ENCODE measurements around the gene UNC13A. TPM values are rescaled to one million over a fixed set of nuclear protein-coding genes. Genes with fewer than 3 reads are reported as not detected.
A peak's percentile ranks its signal among the peaks of the same experiment; 100 is the strongest.

UNC13A gene
- polyA plus RNA-seq, 1 experiment = 2.2 TPM

GRCh38 chr19:17727843-17728242, 39.7 kb upstream of the UNC13A start:
- ChIA-PET POLR2A (no interaction called here), CTCF (interaction anchor here (0.7 kb wide), 1 partner anchor 18 kb away, joined by 5 read pairs; no protein-coding TSS in a partner anchor)
- no peak overlapping the region for H3K4me3 ChIP-seq (ENCODE audit: low read depth, low read length)
- no peaks in the 10 kb centered on the region for H3K27me3 ChIP-seq (ENCODE audit: control insufficient read depth, insufficient read depth, low read length)
- no peak for DNase-seq (ENCODE audit: low read depth)
- H3K36me3 ChIP-seq (ENCODE audit: control insufficient read depth, insufficient read depth, low read length) = peaks cover 41% of the 10 kb centered on the region
- TF ChIP-seq CTCF (IDR thresholded peaks at IDR 0.05; ENCODE audit: insufficient read depth, low read depth, low read length) = no peak

- no peak for DNase-seq (ENCODE audit: low read depth)
- ChIA-PET CTCF (no interaction called here), POLR2A (no interaction called here)
- Histone ChIP-seq H3K4me3 (ENCODE audit: low read depth, low read length) (no peak overlapping the region), H3K36me3 (ENCODE audit: control insufficient read depth, insufficient read depth, low read length) (peaks cover 40% of the 10 kb centered on the region), H3K27me3 (ENCODE audit: control insufficient read depth, insufficient read depth, low read length) (no peaks in the 10 kb centered on the region)
- no peak for TF ChIP-seq CTCF (IDR thresholded peaks at IDR 0.05; ENCODE audit: insufficient read depth, low read depth, low read length)
Measured at GRCh38 chr19:17726964-17727773, 39.0 kb upstream of the UNC13A start.

GRCh38 chr19:17726136-17726741, 38.1 kb upstream of the UNC13A start:
- no peak for TF ChIP-seq CTCF (IDR thresholded peaks at IDR 0.05; ENCODE audit: insufficient read depth, low read depth, low read length)
- POLR2A ChIA-PET = no interaction called here
- Histone ChIP-seq H3K27me3 (ENCODE audit: control insufficient read depth, insufficient read depth, low read length) (no peaks in the 10 kb centered on the region), H3K36me3 (ENCODE audit: control insufficient read depth, insufficient read depth, low read length) (peaks cover 43% of the 10 kb centered on the region), H3K4me3 (ENCODE audit: low read depth, low read length) (no peak overlapping the region)
- CTCF ChIA-PET = interaction anchor here (1.4 to 1.5 kb wide), 2 partner anchors 12 to 41 kb away, joined by 3 to 4 read pairs; no protein-coding TSS in a partner anchor
- DNase-seq (ENCODE audit: low read depth) = no peak

- TF ChIP-seq CTCF (IDR thresholded peaks at IDR 0.05; ENCODE audit: insufficient read depth, low read depth, low read length) = peak; percentile 45
- DNase-seq (ENCODE audit: low read depth) = no peak
- Histone ChIP-seq H3K4me3 (ENCODE audit: low read depth, low read length) (no peak overlapping the region), H3K27me3 (ENCODE audit: control insufficient read depth, insufficient read depth, low read length) (no peaks in the 10 kb centered on the region), H3K36me3 (ENCODE audit: control insufficient read depth, insufficient read depth, low read length) (peaks cover 43% of the 10 kb centered on the region)
- CTCF ChIA-PET = interaction anchor here (1.4 to 1.5 kb wide), 2 partner anchors 13 to 41 kb away, joined by 3 to 4 read pairs; no protein-coding TSS in a partner anchor
- POLR2A ChIA-PET = no interaction called here
Measured at GRCh38 chr19:17725422-17726078, 37.4 kb upstream of the UNC13A start.

GRCh38 chr19:17724655-17725054, 36.5 kb upstream of the UNC13A start:
- Histone ChIP-seq H3K4me3 (ENCODE audit: low read depth, low read length) (no peak overlapping the region), H3K36me3 (ENCODE audit: control insufficient read depth, insufficient read depth, low read length) (peaks cover 43% of the 10 kb centered on the region), H3K27me3 (ENCODE audit: control insufficient read depth, insufficient read depth, low read length) (no peaks in the 10 kb centered on the region)
- POLR2A ChIA-PET = no interaction called here
- TF ChIP-seq CTCF (IDR thresholded peaks at IDR 0.05; ENCODE audit: insufficient read depth, low read depth, low read length) = no peak
- DNase-seq (ENCODE audit: low read depth) = no peak
- CTCF ChIA-PET = no interaction called here
